SKM-1 treated with dmso at 0.1 percent for 144 hours (cell line): ENCODE data around the gene NLK.
"Not testable (repeated sequence)": the region's sequence is repeated elsewhere in the genome, so short reads cannot be mapped to it uniquely, and the experiment has no call there.

Experiments
- DNase-seq: peaks from one replicate; lab custom pipeline; 2025; ENCODE audit not compliant: unreplicated experiment; lab: John Stamatoyannopoulos, UW

NLK gene

GRCh38 chr17:28145348-28145747 lies 102.9 kb downstream of the NLK start:
- DNase-seq: no peak

GRCh38 chr17:28147017-28147416 lies 104.5 kb downstream of the NLK start:
- no peak for DNase-seq

GRCh38 chr17:28151001-28151400 lies 108.5 kb downstream of the NLK start:
- DNase-seq: no peak

DNA sequence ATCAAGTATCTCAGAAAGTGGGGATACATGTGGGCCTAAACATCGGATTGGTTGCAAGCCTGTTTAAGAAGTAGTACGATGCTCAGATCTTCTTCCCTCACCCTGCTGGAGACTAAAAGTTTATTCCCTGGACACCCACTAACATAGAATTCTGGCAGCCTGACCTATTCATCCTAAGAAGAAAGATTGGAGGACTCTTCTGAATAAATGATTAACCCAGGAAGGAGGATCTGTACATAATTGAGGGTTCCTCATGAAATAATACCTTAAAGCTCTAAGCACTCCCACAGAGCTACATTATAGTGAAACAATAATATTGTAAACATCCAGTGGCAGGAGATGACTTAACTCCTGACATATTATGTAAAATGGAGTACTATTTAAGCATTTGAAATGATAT lies 111.7 kb downstream of the NLK start:
- no peak for DNase-seq

DNA sequence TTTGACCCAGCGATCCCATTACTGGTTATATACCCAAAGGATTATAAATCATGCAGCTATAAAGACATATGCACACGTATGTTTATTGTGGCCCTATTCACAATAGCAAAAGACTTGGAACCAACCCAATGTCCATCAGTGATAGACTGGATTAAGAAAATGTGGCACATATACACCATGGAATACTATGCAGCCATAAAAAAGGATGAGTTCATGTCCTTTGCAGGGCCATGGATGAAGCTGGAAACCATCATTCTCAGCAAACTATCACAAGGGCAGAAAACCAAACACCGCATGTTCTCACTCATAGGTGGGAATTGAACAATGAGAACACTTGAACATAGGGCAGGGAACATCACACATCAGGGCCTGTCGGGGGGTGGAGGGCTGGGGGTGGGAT lies 112.9 kb downstream of the NLK start:
- not testable (repeated sequence) for DNase-seq

DNA sequence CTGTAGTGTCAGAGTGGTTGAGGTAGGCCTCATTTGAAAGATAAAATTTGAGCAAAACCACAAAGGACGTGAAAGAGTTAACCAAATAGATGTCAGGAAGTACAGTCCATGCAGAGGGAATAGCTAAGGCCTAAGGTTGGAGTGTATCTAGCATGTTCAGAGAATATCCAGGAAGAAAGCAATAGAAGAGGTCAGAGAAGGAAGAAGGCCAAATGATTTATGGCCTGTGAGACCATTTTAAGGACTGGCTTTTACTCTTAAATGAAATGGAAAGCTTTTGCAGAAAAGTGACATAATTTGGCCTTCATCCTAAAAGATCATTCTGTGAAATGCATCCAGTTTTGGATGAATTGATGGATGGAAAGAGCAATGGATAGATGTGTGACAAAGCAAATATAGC lies 116.5 kb downstream of the NLK start:
- no peak for DNase-seq

DNA sequence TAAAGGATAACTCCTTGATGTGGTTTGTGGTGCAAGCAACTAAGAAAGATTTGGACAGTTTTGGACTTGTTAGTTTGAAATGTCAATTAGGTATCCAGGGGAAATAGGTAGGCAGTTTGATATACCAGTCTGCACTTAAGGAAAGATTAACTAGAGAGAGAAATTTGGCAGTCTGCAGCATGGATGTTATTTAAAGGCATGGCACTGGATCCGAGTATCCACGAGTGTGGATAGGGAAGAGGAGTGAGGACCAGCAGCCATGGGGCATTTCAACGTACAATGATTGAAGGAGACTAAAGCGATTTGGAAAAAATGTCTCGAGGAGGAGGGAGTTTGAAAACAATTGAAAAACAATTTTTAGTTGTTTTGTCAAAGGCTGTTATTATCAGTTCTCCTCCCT lies 117.4 kb downstream of the NLK start:
- no peak for DNase-seq

GRCh38 chr17:28160610-28161009 lies 118.1 kb downstream of the NLK start:
- no peak for DNase-seq

GRCh38 chr17:28161311-28161710 lies 118.8 kb downstream of the NLK start:
- no peak for DNase-seq

- no peak for DNase-seq
Observed at GRCh38 chr17:28166478-28166877, 124.0 kb downstream of the NLK start.

- no peak for DNase-seq
Observed at GRCh38 chr17:28169621-28170349, 127.3 kb downstream of the NLK start.

DNA sequence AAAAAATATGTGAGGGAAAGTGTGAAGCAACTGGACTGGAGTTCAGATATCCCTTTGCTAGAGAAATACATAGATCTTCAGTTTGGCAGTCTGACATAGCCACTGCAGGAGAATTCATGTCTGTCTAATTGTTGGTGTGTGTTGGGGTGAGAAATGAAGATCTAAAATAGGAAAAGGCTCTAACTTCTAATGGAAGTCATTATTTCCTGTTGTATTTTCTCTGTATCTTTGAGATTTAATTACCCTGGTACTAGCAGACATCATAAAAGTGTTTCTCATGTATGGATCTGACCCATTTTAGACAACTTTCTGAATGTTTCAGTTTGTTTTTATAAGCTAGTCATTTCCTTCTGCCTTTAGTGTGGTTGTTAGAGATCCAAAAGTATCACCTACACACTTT lies 128.3 kb downstream of the NLK start:
- DNase-seq: no peak

- DNase-seq: no peak
Observed at GRCh38 chr17:28173031-28173561, 130.6 kb downstream of the NLK start.

DNA sequence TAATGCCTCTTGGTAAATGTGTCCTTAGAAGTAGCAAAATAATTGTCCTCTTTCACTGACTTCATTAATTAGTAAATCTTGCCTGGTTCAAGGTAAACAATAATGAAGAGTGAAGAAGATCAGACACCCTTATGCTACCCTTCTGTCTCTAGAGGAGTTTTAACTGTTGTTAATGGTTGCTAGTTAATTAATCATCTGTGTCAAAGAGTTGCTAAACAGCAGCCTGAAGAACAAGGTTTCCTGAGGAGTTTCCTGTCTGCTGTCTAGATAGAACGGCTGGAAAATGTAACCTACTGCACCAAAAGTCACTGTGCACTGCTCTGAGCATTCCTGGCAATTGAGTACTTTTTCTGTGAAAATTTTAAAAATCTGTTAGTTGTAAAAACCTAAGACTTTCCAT lies 131.3 kb downstream of the NLK start:
- no peak for DNase-seq

DNA sequence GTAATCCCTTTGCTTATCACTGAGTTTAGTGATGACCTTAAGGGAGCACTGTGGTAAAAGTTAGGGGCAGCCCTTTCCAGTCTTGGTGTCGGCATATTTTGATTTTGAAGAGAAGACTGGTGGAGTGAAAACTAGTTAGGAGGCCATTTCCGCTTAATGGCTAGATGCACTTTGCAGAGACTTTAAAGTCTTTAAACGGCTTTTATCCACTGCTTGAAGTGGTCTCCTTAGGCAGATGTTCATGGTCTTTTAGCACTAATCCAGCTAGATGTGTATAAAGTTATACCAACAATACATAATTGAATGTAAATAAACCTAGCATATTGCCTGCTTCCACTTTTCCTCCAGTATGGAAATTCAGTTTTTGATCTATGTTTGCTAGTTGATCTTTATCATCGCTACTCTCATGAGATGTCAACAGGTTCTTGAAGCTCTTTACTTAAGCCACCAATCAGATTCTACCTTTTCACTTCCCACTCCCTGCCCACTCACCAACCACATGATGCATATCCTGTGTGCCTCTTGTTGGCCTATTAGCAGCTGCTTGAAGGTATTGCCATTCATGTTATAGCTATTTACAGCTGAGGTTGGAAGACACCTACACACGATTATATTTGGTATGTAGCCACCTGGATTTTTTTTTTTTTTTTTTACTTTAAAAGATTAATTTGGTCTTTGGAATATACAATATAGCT lies 132.0 kb downstream of the NLK start:
- DNase-seq: no peak

- no peak for DNase-seq
Observed at GRCh38 chr17:28177351-28177750, 134.9 kb downstream of the NLK start.

DNA sequence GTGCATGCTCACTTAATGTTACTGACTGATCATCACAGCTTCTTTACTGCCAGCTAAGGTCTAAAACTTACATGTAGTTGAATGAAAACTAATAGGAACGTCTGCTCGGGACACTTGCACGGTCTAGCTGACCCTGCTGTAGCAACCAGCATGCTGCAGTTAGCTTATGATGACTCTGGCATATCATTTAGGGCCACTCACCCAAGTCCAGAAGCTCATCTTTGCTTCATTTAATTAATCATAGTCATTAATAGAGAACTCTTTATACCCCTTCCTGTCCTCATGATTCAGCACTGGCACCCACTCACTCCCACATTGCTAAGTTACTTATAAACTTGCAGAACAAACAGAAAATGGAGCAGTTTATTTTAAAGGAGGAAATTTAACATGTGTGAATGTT lies 136.3 kb downstream of the NLK start:
- no peak for DNase-seq

GRCh38 chr17:28180449-28180848 lies 138.0 kb downstream of the NLK start:
- DNase-seq: no peak

DNA sequence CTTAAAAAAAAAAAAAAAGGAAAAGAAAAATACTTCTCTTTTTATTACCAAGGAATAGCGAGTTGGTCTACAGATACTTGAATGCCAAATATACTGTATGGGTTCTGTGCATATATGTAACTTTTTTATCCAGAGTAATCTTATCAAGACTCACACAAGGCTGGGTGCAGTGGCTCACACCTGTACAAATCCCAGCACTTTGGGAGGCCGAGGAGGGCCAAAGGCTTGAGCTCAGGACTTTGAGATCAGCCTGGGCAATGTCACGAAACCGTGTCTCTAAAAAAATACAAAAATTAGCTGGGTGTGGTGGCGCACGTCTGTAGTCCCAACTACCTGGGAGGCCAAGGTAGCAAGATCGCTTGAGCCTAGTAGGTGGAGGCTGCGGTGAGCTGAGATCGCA lies 139.1 kb downstream of the NLK start:
- DNase-seq: no peak

- DNase-seq: no peak
Observed at GRCh38 chr17:28182559-28182958, 140.1 kb downstream of the NLK start.

DNA sequence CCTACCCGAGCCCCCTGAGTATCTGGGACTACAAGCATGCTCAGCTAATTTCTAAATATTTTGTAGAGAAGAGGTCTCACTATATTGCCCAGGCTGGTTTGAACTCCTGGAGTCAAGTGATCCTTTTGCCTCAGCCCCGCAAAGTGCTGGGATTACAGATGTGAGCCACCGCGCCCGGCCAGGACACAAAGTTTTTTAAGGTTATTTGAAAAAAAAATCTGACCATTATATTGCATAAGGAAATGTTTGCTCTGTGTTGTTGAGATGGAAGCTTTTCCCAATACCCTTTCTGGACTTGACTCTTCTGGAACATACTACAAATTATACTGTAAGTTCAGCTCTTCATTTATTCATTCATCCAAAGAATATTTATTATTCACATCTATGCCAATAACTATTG lies 143.2 kb downstream of the NLK start:
- DNase-seq: no peak

GRCh38 chr17:28186472-28186871 lies 144.0 kb downstream of the NLK start:
- DNase-seq: not testable (repeated sequence)

DNA sequence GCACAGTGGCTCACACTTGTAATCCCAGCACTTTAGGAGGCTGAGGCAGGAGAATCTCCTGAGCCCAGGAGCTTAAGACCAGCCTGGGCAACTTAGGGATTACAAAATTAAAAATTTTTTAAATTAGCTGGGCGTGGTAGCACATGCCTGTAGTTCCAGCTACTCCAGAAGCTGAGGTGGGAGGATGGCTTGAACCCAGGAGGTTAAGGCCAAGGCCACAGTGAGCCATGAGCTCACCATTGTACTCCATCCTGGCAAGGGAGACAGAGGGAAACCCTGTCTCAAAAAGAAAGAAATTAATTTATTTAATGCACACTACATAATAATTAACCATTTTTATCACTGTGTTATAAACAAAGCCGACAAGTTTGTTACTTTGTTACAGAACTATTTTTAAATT lies 145.5 kb downstream of the NLK start:
- DNase-seq: no peak
